Keratinocyte (primary cell): ENCODE results near the gene ZFPM1. TPM values are rescaled to one million over a fixed set of nuclear protein-coding genes. Genes with fewer than 3 reads are reported as not detected.

Experiments
- DNase-seq: peaks from one replicate; pipeline ENCODE4 v3.0.0-alpha.2; 2011; ENCODE audit warnings: low read depth, missing footprints, low spot score
- FAIRE-seq: peaks from 2 replicates; lab custom pipeline; 2011; peaks lifted over from hg19 to GRCh38; lab: Jason Lieb, UNC
- H2AFZ ChIP-seq: 2 replicates; pipeline ENCODE4 v1.6.0; 2012; ENCODE audit warnings: low read length, control low read depth, inconsistent platforms; ENCODE audit not compliant: control insufficient read depth
- H3K27ac ChIP-seq: 2 replicates; pipeline ENCODE4 v1.5.1; 2011; ENCODE audit warnings: low read length; ENCODE audit not compliant: control insufficient read depth, insufficient read depth
- H3K27me3 ChIP-seq: 3 replicates; pipeline ENCODE4 v1.6.0; 2011; ENCODE audit warnings: low read length; ENCODE audit not compliant: control insufficient read depth, insufficient read depth; ENCODE audit errors: extremely low read depth
- H3K36me3 ChIP-seq, 2 experiments: 2 replicates in 1 of 2; 3 replicates in 1 of 2; pipeline ENCODE4 v1.5.1; 2011; ENCODE audit warnings: low read length in 2 of 2, mild to moderate bottlenecking in 1 of 2; ENCODE audit not compliant: control insufficient read depth in 2 of 2, insufficient read depth in 2 of 2; ENCODE audit errors: extremely low read depth in 1 of 2
- H3K4me1 ChIP-seq: 3 replicates; pipeline ENCODE4 v1.5.1; 2011; ENCODE audit warnings: low read length; ENCODE audit not compliant: control insufficient read depth, insufficient read depth; ENCODE audit errors: extremely low read depth
- H3K4me2 ChIP-seq: 3 replicates; pipeline ENCODE4 v1.6.0; 2011; ENCODE audit warnings: low read depth, low read length; ENCODE audit not compliant: control insufficient read depth, insufficient read depth; ENCODE audit errors: extremely low read depth
- H3K4me3 ChIP-seq, 3 experiments: fragments of 200-600 bp in 1 of 3; sonication (generic) in 1 of 3; 2 replicates in 2 of 3; 3 replicates in 1 of 3; pipeline ENCODE4 v1.5.1; 2011 to 2016; ENCODE audit warnings: low read length in 3 of 3, mild to moderate bottlenecking in 3 of 3, control low read depth in 2 of 3, inconsistent platforms in 1 of 3, low read depth in 1 of 3, mixed read lengths in 1 of 3, mixed run types in 1 of 3, moderate library complexity in 1 of 3; ENCODE audit not compliant: control insufficient read depth in 2 of 3, insufficient read depth in 2 of 3; ENCODE audit errors: extremely low read depth in 1 of 3
- H3K79me2 ChIP-seq: 2 replicates; pipeline ENCODE4 v1.6.0; 2012; ENCODE audit warnings: low read length; ENCODE audit not compliant: control insufficient read depth, insufficient read depth
- H3K9ac ChIP-seq: 3 replicates; pipeline ENCODE4 v1.6.0; 2011; ENCODE audit warnings: low read length; ENCODE audit not compliant: control insufficient read depth, insufficient read depth; ENCODE audit errors: extremely low read depth
- H3K9me1 ChIP-seq: 3 replicates; pipeline ENCODE4 v1.6.0; 2011; ENCODE audit warnings: low read length; ENCODE audit not compliant: control insufficient read depth, insufficient read depth; ENCODE audit errors: extremely low read depth
- H3K9me3 ChIP-seq: 2 replicates; pipeline ENCODE4 v1.5.1; 2012; ENCODE audit warnings: low read depth, low read length; ENCODE audit not compliant: control insufficient read depth
- H4K20me1 ChIP-seq: 3 replicates; pipeline ENCODE4 v1.6.0; 2011; ENCODE audit warnings: low read length; ENCODE audit not compliant: control insufficient read depth, insufficient read depth; ENCODE audit errors: extremely low read depth
- EZH2 ChIP-seq: IDR thresholded peaks from one replicate; pipeline ENCODE4 v1.6.1; 2012; ENCODE audit warnings: inconsistent platforms, mild to moderate bottlenecking, low read length, moderate library complexity
- dilution Hi-C: fragments of 300-500 bp; cut with MboI; formaldehyde crosslinking; loops from one replicate; pipeline ENCODE4 v1.7.0; 2020; ENCODE audit warnings: low sequenced_read_pairs; ENCODE audit not compliant: extremely low pct_ligation_motif_present
- polyA plus RNA-seq, 5 experiments: library from polyadenylated mRNA; depleted of rRNA in 3 of 5; stranded (reverse) in 3 of 5; stranded (forward) in 1 of 5; unstranded in 1 of 5; fragments of >200 nt; gene quantifications; 1 replicate in 1 of 5; 2 replicates in 3 of 5; 3 replicates in 1 of 5; pipeline versions ENCODE4 v1.2.1 to v1.2.3, GENCODE V29; 2011 to 2012; ENCODE audit warnings: missing spikeins in 2 of 5, low read depth in 1 of 5, low replicate concordance in 1 of 5
- TF ChIP-seq, protein P1 (sequence below), 3 experiments: IDR thresholded peaks in 1 of 3; conservative IDR thresholded peaks in 1 of 3; optimal IDR thresholded peaks in 1 of 3; 2 replicates in 2 of 3; 3 replicates in 1 of 3; pipeline versions ENCODE3 to v1.5.1; 2011; ENCODE audit warnings: low read length in 3 of 3, mild to moderate bottlenecking in 3 of 3, moderate library complexity in 2 of 3, control low read depth in 1 of 3, inconsistent platforms in 1 of 3; ENCODE audit not compliant: insufficient read depth in 2 of 3; ENCODE audit errors: extremely low read depth in 1 of 3

ZFPM1 gene
- polyA plus RNA-seq, 1 donor (not counting 4 experiments of a cell fraction or from before 2014, with no cell fraction given): 0.42 TPM

DNA sequence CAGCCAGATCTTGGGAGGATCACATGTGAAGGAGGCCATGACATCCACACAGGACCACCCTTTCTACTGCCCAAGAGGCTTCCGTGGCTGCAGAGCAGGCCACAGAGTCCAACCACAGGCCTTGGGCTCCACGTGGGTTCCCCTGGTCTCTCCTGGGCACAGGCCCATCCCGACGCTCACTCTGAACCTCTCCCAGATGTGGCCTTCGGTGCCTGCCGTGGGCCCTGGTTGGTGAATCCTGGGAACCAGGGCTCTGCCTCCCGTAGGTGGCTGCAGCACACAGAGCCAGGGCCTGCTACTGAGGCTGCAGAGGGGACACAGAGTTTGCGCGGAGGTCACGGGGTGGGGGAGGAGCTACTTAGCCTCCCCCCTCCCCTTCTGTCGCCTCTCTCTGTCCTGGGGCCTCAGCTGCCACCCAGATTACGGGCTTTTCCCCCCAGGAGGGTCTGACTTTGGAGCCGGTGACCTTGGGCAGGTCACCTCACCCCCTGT lies 55.3 kb downstream of the ZFPM1 start:
- H3K9ac ChIP-seq: no peak overlapping the region
- H3K27ac ChIP-seq: no peak overlapping the region
- dilution Hi-C loops: no loop called here
- no peaks in the 10 kb centered on the region for H3K27me3 ChIP-seq
- no peak overlapping the region for H3K4me2 ChIP-seq
- H3K79me2 ChIP-seq: no peaks in the 10 kb centered on the region
- peaks cover 16% of the 10 kb centered on the region for H3K4me1 ChIP-seq
- no peaks in the 10 kb centered on the region for H3K9me3 ChIP-seq
- H3K4me3 ChIP-seq: no peak overlapping the region
- DNase-seq (no peak), FAIRE-seq (no peak)
- peaks cover 2% of the 10 kb centered on the region for H4K20me1 ChIP-seq
- H3K9me1 ChIP-seq: no peaks in the 10 kb centered on the region
- no peak for TF ChIP-seq EZH2
- TF ChIP-seq, protein P1, sequence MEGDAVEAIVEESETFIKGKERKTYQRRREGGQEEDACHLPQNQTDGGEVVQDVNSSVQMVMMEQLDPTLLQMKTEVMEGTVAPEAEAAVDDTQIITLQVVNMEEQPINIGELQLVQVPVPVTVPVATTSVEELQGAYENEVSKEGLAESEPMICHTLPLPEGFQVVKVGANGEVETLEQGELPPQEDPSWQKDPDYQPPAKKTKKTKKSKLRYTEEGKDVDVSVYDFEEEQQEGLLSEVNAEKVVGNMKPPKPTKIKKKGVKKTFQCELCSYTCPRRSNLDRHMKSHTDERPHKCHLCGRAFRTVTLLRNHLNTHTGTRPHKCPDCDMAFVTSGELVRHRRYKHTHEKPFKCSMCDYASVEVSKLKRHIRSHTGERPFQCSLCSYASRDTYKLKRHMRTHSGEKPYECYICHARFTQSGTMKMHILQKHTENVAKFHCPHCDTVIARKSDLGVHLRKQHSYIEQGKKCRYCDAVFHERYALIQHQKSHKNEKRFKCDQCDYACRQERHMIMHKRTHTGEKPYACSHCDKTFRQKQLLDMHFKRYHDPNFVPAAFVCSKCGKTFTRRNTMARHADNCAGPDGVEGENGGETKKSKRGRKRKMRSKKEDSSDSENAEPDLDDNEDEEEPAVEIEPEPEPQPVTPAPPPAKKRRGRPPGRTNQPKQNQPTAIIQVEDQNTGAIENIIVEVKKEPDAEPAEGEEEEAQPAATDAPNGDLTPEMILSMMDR (optimal IDR thresholded peaks at IDR 0.05 in 1 of 3, IDR thresholded peaks at IDR 0.05 in 1 of 3, conservative IDR thresholded peaks at IDR 0.05 in 1 of 3; ENCODE audit: extremely low read depth in 1 of 3, insufficient read depth in 2 of 3, low read length in 3 of 3): no peak
- H2AFZ ChIP-seq: no peak overlapping the region
- H3K36me3 ChIP-seq: no peaks in the 10 kb centered on the region

GRCh38 chr16:88508868-88509748 lies 56.0 kb downstream of the ZFPM1 start:
- Histone ChIP-seq H3K4me1 (peaks cover 16% of the 10 kb centered on the region), H4K20me1 (peaks cover 2% of the 10 kb centered on the region), H3K27ac (no peak overlapping the region), H3K9ac (no peak overlapping the region), H3K4me2 (peak overlapping the region; percentile 27), H3K79me2 (no peaks in the 10 kb centered on the region), H3K9me1 (no peaks in the 10 kb centered on the region), H3K27me3 (no peaks in the 10 kb centered on the region), H3K9me3 (no peaks in the 10 kb centered on the region), H3K4me3 (no peak overlapping the region), H2AFZ (no peak overlapping the region), H3K36me3 (no peaks in the 10 kb centered on the region)
- dilution Hi-C loops: no loop called here
- no peak for TF ChIP-seq EZH2
- TF ChIP-seq, protein P1 (optimal IDR thresholded peaks at IDR 0.05 in 1 of 3, IDR thresholded peaks at IDR 0.05 in 1 of 3, conservative IDR thresholded peaks at IDR 0.05 in 1 of 3; ENCODE audit: extremely low read depth in 1 of 3, insufficient read depth in 2 of 3, low read length in 3 of 3): no peak
- FAIRE-seq (no peak), DNase-seq (no peak)
